Gastrocnemius medialis (tissue), 4 donors: ENCODE results near the gene ARHGEF4. TPM values are rescaled to one million over a fixed set of nuclear protein-coding genes. Genes with fewer than 3 reads are reported as not detected.

ENCODE experiments used
- ATAC-seq, 2 donors: fragments of 150-250 bp; one replicate each; pipeline ENCODE4 v1.9.1; 2016
- DNase-seq, 2 donors: peaks; one replicate each; pipeline ENCODE4 v3.0.0-alpha.2; 2019
- H3K27ac ChIP-seq, 4 donors: fragments of 200-600 bp; sonication (generic); 1 replicate in 1 of 4; 2 replicates in 3 of 4; pipeline ENCODE4 v1.5.1; 2016 to 2018; ENCODE audit warnings: mild to moderate bottlenecking in 2 of 4, moderate library complexity in 1 of 4
- H3K27me3 ChIP-seq, 3 donors: fragments of 200-600 bp; sonication (generic) in 2 of 3; 1 replicate in 1 of 3; 2 replicates in 2 of 3; pipeline versions ENCODE4 v1.5.1 to v1.6.0; 2016 to 2019; ENCODE audit warnings: mild to moderate bottlenecking in 1 of 3, moderate library complexity in 1 of 3
- H3K36me3 ChIP-seq, 2 donors: fragments of 200-600 bp; sonication (generic) in 1 of 2; one replicate each; pipeline ENCODE4 v1.5.1; 2017 to 2018
- H3K4me1 ChIP-seq, 2 donors: fragments of 200-600 bp; sonication (generic) in 1 of 2; one replicate each; pipeline ENCODE4 v1.5.1; 2016 to 2017; ENCODE audit warnings: mild to moderate bottlenecking in 2 of 2
- H3K4me3 ChIP-seq, 4 donors: fragments of 200-600 bp; sonication (generic) in 3 of 4; 1 replicate in 1 of 4; 2 replicates in 3 of 4; pipeline ENCODE4 v1.5.1; 2016 to 2019; ENCODE audit warnings: mild to moderate bottlenecking in 2 of 4
- H3K9me3 ChIP-seq, 3 donors: fragments of 200-600 bp; sonication (generic) in 2 of 3; 1 replicate in 1 of 3; 2 replicates in 2 of 3; pipeline ENCODE4 v1.5.1; 2016 to 2019
- POLR2A ChIP-seq, 2 donors: fragments of 450-650 bp; IDR thresholded peaks; one replicate each; pipeline ENCODE4 v1.6.1; 2017; ENCODE audit warnings: antibody characterized with exemption in 2 of 2, mild to moderate bottlenecking in 2 of 2, moderate library complexity in 2 of 2
- in situ Hi-C, 4 donors: fragments of 200-750 bp; cut with MboI; loops; one replicate each; pipeline versions ENCODE4 v1.15.0 to v1.8.0; 2017; ENCODE audit warnings: low sequenced_read_pairs in 4 of 4
- intact Hi-C: fragments of 100-400 bp; cut with DNase I; formaldehyde crosslinking; loops from one replicate; pipeline ENCODE4 v1.15.1; 2023; ENCODE audit warnings: low total_unique reads
- total RNA-seq, 4 donors: library from RNA; depleted of rRNA; stranded (reverse); fragments of >200 nt; gene quantifications; one replicate each; pipeline versions ENCODE4 v1.1.0 to v1.2.3, GENCODE V29; 2016
- TF ChIP-seq, protein P1 (sequence below), 5 experiments: fragments of 450-650 bp in 3 of 5; fragments of 200-600 bp in 2 of 5; sonication (generic) in 2 of 5; IDR thresholded peaks in 4 of 5; conservative IDR thresholded peaks in 1 of 5; 1 replicate in 4 of 5; 2 replicates in 1 of 5; pipeline ENCODE4 v1.5.1; 2016 to 2019; ENCODE audit warnings: antibody characterized with exemption in 5 of 5, mild to moderate bottlenecking in 3 of 5, moderate library complexity in 3 of 5

The ARHGEF4 gene
- total RNA-seq, 4 donors from 2014 or later: 1.0 to 14.8 (median 5.1) TPM

GRCh38 chr2:130846686-130847375 lies 10.1 kb downstream of the ARHGEF4 start:
- H3K4me1 ChIP-seq: peaks cover 0 to 8% of the 10 kb centered on the region in 2 donors
- no peak overlapping the region for H3K4me3 ChIP-seq
- no peaks in the 10 kb centered on the region for H3K36me3 ChIP-seq
- in situ Hi-C loops: no loop called here
- no peak overlapping the region for H3K27ac ChIP-seq
- no peaks in the 10 kb centered on the region for H3K27me3 ChIP-seq
- H3K9me3 ChIP-seq: no peaks in the 10 kb centered on the region
- no peak for ATAC-seq
- no peak for TF ChIP-seq POLR2A (IDR thresholded peaks at IDR 0.05)
- TF ChIP-seq, protein P1, sequence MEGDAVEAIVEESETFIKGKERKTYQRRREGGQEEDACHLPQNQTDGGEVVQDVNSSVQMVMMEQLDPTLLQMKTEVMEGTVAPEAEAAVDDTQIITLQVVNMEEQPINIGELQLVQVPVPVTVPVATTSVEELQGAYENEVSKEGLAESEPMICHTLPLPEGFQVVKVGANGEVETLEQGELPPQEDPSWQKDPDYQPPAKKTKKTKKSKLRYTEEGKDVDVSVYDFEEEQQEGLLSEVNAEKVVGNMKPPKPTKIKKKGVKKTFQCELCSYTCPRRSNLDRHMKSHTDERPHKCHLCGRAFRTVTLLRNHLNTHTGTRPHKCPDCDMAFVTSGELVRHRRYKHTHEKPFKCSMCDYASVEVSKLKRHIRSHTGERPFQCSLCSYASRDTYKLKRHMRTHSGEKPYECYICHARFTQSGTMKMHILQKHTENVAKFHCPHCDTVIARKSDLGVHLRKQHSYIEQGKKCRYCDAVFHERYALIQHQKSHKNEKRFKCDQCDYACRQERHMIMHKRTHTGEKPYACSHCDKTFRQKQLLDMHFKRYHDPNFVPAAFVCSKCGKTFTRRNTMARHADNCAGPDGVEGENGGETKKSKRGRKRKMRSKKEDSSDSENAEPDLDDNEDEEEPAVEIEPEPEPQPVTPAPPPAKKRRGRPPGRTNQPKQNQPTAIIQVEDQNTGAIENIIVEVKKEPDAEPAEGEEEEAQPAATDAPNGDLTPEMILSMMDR (IDR thresholded peaks at IDR 0.05 in 4 of 5, conservative IDR thresholded peaks at IDR 0.05 in 1 of 5): no peak
- DNase-seq: no peak
- intact Hi-C loops: no loop called here

DNA sequence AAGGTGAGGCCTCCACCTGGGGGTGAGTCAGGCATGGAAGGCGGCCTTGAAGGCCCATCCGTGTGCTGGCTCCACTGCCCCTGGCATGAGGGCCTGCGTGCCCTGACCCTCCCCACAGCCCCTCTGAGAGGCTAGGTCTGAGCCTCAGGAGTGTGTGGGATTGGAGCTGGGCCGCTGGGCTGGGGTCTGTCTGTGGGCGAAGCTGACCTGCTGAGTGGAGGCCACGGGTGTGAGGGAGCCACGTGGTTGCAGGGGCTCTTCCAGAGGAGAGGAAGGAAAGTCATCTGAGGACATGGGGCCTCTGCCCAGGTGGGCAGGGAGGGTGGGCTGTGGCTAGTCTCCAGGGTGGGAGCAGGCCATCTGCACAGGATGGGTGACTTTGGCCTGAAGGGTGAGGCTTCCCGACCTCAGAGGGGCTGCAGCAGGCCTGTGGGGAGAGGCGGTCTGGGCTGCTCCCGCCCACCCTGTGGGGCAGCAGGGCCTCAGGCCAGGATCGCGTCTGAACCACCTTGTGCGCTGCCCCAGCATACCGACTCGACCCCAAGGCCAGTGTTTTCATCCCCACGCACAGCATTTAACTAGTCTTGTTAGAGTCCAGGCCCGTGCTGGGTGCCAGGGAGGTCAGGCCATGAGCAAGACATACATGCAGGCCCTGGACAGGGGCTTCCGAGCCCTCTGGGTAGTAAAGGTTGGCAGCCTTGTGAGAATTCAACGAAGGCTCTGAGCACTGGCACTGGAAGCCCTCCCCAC lies 11.2 kb downstream of the ARHGEF4 start:
- Histone ChIP-seq H3K4me1 (peaks cover 0 to 8% of the 10 kb centered on the region in 2 donors), H3K27ac (no peak overlapping the region), H3K4me3 (no peak overlapping the region), H3K27me3 (no peaks in the 10 kb centered on the region), H3K9me3 (no peaks in the 10 kb centered on the region), H3K36me3 (no peaks in the 10 kb centered on the region)
- intact Hi-C loops: no loop called here
- in situ Hi-C loops: no loop called here
- TF ChIP-seq, protein P1 (IDR thresholded peaks at IDR 0.05 in 4 of 5, conservative IDR thresholded peaks at IDR 0.05 in 1 of 5): no peak
- TF ChIP-seq POLR2A (IDR thresholded peaks at IDR 0.05): no peak
- no peak for DNase-seq
- no peak for ATAC-seq

- peaks cover 0 to 8% of the 10 kb centered on the region in 2 donors for H3K4me1 ChIP-seq
- intact Hi-C loops (no loop called here), in situ Hi-C loops (no loop called here)
- no peaks in the 10 kb centered on the region for H3K9me3 ChIP-seq
- H3K36me3 ChIP-seq: no peaks in the 10 kb centered on the region
- no peak for DNase-seq
- no peaks in the 10 kb centered on the region for H3K27me3 ChIP-seq
- TF ChIP-seq, protein P1 (IDR thresholded peaks at IDR 0.05 in 4 of 5, conservative IDR thresholded peaks at IDR 0.05 in 1 of 5): no peak
- TF ChIP-seq POLR2A (IDR thresholded peaks at IDR 0.05): no peak
- H3K27ac ChIP-seq: no peak overlapping the region
- H3K4me3 ChIP-seq: no peak overlapping the region
- no peak for ATAC-seq
These were observed 12.0 kb downstream of the ARHGEF4 start for GRCh38 chr2:130848526-130849210.

DNA sequence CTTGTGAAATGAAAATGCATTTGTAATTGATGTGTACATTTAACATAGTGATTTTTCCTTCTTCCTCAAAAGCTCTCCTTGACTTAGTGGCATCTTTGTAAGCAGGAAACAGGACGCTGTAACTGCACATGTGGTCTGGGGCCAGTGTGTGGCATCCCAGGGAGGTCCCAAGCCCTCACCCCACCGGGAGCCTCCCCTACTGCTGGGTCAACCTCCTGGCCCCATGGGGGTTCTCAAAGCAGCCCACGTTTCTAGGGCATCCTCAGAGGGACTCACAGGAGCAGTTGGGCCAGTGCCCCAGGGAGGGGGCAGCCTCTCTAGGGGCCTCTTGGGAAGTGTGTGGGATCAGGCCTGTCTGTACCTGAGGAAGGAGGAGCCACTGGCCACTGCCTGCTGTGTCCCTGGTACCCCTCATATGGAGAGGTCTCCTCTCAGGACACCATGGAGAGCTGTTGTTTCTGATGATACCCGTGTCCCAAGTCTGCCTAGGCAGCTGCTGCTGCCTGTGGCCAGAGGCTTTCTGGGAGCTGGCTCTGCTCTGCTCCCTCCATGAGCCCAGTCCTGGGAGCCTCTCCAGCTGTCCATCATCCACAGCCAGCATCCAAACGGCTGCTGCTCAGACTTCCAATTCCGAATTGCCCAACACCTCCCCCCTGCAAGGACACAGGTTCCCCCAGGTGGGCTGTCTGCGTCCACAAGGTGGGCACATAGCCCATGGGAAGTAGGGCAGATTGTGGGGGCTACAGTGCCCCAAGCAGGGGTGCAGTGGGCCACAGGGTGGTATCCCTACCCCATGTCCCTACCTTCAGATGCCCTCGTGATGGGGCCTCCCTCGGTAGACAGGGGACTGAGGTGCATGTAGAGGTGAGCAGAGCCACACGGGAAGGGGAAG lies 13.4 kb downstream of the ARHGEF4 start:
- H3K27me3 ChIP-seq: no peaks in the 10 kb centered on the region
- intact Hi-C loops (no loop called here), in situ Hi-C loops (no loop called here)
- no peak overlapping the region for H3K27ac ChIP-seq
- TF ChIP-seq, protein P1 (IDR thresholded peaks at IDR 0.05 in 4 of 5, conservative IDR thresholded peaks at IDR 0.05 in 1 of 5): no peak
- TF ChIP-seq POLR2A (IDR thresholded peaks at IDR 0.05): no peak
- no peaks in the 10 kb centered on the region for H3K36me3 ChIP-seq
- ATAC-seq (no peak), DNase-seq (no peak)
- no peaks in the 10 kb centered on the region for H3K9me3 ChIP-seq
- peaks cover 0 to 8% of the 10 kb centered on the region in 2 donors for H3K4me1 ChIP-seq
- no peak overlapping the region for H3K4me3 ChIP-seq
